NCI-H446 treated with DMSO at 0.1 percent for 48 hours (cell line): ENCODE measurements around the gene PLEKHA1.
A peak's percentile ranks its signal among the peaks of the same experiment; 100 is the strongest.

Source experiments
- DNase-seq: peaks from one replicate; lab custom pipeline; 2025; lab: John Stamatoyannopoulos, UW

PLEKHA1 gene

DNA sequence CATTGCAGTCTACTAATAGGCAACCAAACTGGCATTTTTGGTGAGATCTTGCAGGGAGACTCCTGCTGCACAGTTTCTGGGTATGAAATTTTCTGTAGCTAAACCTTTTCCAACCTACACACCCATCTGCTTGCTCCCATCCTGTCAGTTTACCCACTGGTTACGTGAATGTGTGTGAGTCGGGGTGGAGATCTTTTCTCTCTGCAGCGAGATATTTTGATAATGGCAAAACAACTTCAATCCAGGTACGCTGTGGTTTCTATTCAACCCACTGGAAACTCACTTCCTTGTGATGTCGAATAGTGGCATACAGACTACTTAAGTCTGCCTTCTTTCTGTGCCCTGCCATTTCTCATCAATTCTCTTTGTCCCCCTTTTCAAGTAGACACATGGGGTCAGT is 4.5 kb downstream of the PLEKHA1 start:
- DNase-seq: no peak

DNA sequence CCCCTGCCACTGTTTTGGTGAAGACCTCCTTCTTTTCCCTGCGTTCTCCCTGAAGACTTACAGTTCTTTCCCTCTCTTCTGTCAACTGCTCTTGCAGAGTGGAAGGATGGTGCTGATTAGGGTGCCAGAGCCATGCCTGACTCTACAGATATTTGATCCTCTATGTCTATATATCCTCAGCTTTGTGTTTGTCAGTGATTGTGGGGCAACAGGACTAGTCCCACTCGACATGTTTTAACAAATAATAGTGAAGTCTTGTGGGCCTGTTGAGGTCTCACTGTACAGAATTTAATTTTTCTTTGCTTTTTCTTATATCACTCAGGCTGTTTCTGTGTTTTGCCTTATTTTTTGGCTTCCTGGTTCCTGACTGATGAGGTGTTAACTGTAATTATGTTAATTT is 5.0 kb downstream of the PLEKHA1 start:
- no peak for DNase-seq

DNA sequence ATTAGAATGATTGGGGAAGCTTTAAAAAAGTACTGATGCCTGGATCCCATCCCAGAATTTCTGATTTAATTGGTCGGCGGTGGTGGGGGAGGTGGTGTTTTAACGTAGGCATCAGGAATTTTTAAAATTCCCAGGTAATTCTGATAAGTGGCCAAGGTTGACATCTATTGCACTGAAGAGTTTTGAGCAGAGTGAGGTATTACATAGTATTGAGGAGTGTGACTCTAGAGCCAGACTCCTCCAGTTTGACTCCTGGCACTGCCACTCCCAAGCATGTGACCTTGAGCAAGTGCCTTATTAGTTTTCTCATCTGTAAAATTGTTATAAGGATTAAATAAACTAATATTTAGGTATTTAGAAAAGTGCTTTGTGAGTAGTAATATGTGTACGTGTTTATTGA is 6.2 kb downstream of the PLEKHA1 start:
- no peak for DNase-seq

DNA sequence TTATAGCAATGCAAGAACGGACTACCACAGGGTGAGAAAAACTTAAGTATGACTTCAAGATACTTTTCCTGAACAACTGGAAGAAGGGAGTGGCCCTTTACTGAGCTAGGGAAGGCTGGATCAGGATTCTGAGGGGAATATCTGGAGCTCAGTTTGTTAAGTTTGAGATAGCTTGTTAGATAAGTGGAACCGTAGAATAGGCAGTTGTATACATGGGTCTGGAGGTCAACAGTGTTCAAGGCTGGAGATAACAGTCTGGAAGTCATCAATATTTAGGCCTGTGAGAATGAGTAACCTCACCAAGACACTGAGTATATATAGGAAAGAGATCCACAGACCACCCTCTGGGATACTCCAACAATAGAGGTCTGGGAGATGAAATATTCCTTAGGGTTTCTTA is 7.2 kb downstream of the PLEKHA1 start:
- DNase-seq: no peak

DNA sequence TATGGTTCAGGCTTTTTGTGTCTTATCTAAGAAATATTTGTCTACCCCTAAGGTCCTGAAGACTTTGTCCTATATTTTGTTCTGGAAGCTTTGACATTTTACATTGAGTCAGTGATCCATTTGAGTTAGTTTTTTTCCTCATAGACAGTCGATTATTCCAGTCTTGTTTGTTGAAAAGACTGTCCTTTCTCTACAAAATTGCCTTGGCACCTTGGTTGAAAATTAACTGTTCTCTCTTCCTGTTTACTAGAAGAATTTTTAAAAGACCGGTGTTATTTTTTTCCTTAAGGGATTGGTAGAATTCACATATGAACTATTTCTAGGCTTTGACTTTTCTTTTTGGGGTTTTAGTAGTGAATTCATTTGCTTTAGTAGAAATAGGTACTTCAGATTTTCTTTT is 12.0 kb downstream of the PLEKHA1 start:
- no peak for DNase-seq

DNA sequence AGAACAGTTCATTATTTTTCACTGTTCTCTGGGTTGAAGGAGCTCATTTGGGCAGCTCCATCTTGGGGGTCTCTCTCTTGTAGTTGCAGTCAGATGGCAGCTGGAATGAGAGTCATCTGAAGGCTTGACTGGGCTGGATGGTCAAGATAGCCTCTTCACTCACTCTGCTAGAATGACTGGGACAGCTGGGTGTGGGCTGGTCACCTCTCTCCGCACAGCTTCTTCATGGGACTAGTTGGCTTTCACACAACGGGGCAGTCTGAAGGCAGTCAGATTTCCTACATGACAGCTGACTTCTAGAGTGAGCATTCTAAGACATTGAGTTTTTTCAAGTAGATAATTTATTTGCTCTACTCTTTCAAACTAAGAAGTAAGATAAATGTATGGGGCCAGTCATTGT is 13.1 kb downstream of the PLEKHA1 start:
- no peak for DNase-seq

DNA sequence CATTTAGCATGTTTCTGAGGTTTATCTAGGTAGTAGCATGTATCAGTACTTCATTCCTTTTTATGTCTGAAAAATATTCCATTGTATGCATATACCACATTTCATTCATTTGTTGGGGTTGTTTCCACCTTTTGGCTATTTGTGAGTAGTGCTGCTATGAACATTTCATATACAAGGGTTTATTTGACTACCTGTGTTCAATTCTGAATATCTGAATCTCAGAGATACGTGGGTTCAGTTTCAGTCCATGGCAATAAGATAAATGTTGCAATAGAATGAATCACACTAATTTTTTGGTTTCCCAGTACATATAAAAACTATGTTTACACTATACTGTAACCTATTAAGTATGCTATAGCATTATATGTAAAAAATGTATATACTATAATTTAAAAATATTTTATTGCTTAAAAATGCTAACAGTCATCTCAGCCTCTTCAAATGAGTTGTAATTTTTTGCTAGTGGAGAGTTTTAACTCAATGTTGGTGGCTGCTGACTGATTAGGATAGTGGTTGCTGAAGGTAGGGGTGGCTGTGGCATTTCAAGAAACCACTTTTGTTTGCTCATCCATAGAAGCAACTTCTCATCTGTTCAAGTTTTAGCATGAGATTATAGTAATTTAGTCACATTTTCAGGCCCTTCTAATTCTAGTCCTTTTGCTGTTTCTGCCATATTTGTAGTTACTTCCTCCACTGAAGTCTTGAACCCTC is 13.9 kb downstream of the PLEKHA1 start:
- DNase-seq: no peak

DNA sequence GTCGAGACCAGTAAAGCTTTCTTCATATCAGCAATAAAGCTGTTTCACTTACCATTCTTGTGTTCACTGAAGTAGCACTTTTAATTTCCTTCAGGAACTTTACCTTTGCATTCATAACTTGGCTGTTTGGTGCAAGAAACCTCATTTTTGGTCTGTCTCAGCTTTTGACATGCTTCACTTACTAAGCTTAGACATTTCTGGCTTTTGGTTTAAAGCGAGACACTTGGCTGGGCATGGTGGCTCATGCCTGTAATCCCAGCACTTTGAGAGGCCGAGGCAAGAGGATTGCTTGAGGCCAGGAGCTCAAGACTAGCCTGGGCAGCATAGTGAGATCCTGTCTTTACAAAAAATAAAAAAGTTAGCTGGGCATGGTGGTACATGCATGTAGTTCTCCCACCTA is 15.8 kb downstream of the PLEKHA1 start:
- DNase-seq: no peak

DNA sequence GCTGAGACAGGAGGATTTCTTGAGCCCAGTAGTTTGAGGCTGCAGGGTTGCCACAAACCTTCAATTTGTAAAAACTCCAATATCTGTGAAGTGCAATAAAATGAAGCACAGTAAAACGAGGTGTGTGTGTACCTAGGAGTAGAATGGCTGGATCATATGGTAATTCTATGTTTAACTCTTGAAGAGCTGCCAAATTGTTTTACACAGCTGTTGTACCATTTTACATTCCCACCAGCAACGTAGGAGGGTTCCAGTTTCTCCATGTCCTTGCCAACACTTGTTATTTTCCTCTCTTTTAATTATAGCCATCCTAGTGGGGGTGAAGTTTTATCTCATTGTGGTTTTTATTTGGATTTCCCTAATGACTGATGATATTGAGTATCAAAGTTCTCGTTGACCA is 16.2 kb downstream of the PLEKHA1 start:
- no peak for DNase-seq

DNA sequence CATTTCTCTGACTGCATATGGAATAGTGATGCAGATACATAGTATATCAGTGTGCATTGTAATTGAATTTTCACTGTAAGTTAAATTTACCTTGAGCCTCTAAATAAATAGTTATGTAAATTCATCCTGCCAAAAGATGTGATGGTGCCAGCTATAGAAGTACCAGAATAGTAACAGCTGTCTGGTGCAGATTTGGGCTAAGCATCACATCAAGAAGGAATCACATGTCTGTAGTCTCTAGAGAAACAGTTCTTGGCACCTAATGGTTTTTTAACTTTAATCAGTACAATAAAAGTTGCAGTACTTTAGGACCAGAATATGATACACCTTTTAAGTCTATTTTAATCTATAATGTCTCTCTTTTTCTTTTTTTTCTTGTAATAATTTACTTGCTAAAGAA is 17.4 kb downstream of the PLEKHA1 start:
- peak; percentile 10 for DNase-seq

DNA sequence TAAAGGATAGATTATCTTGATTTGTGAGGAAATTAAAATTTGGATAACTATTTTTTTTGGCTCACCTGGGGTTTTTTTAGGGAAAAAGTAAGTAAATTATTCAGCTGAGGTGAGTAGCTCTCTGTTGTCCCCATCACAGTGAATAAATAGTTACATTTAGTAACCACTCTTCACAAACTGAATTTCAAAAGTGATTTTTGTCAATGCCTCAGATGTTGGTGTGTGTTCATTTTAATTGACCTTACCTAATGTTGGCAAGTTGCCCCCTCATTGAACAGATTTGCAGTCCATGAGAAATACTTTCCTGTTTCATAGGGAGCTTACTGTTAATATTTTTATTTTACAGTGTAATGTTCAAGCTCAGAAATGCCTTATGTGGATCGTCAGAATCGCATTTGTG is 18.3 kb downstream of the PLEKHA1 start:
- DNase-seq: no peak

DNA sequence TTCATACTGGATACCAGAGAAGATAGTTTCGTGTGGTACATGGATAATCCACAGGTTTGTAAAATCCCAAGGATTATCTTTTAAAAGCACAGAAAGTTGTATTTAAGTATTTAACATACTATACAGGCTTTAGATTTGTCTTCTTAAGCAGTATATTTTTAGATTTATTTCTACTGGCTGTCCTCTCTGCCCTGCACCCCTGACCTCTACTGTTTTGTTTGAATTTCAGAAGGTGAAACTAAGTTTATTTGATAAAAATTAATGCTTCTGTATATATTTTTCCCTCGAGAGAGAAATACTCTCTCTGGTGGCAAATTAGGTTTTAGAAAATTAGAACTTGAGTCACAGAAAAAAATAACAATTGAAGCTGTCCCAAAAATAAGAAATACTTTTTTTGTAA is 18.8 kb downstream of the PLEKHA1 start:
- no peak for DNase-seq

DNA sequence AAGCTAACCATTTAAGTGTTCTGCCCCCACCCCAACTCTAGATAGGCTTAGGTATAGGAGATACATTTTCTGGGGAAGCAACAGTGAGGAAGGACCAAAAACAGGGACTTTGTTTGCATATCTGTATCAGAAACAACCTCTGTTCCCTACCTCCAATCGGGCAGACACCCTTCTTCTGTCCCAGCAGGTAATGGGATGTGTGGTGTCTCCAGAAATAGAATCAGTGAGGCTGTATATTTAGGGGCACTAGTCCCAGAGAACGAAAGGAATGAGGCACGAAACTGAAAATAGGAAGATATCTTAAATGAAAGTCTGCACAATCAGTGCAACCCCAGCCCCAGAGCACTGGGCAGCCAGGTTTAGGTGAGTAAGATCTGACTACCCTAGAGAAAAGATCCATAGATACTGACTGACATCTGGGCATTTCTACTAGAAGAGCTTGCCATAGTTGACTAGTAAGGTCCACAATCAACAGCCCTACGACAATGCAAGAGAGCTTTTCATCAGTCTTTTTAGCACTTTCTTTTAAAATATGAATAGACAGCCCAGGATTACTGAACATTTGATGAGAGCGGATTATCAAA is 28.1 kb downstream of the PLEKHA1 start:
- no peak for DNase-seq

DNA sequence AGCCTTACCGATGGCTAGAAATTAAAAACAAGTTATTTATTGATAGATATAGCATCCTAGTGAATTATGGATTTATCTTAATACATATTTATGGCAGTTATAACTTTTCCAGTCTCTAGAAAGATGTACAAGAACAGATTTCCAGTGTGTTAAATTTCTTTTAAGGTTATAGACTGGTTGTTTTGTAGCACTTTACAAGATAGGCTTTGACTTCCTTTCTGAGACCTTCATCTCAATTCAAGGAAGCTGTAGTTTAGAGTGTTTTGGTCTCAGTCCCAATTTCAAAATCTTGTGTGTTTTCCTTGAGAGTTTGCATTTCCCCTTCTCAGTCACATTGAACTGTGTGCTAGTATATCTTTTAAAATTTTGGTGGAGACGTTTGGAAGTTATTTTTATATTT is 30.1 kb downstream of the PLEKHA1 start:
- DNase-seq: no peak

DNA sequence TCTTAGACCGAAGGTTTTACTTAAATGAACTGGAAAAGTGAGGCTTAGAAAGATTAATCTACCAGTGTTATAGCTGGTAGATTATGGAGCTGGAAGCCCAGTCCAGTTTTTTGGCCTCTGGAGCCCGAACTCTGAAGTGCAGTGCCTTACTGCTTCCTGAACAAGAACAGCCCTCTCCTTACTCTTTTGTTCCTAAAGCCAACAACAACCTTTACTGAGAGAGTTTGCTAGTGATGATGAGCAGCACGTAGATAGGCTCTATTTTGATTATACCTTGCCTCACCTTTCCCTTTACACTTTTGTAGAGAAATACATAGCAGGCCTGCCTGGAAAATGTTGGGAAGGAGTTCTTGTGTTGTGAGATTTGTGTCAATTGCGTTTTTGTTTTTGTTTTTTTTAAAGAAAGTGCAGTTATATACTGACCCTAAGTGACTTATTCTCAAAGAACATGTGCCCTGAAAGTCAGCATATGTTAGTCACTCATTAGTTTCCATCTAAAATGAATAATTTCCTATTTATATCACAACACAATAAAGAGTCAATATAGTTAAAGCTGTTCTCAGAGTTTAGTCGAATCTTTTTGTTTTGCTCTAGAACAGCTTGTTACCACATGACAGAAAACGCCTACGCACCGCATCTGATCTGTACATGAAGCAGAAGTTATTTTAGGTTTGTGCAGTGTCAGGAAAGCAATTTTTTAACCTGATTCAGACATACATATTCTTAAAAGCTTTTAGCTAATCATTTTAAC is 33.0 kb downstream of the PLEKHA1 start:
- DNase-seq: no peak

DNA sequence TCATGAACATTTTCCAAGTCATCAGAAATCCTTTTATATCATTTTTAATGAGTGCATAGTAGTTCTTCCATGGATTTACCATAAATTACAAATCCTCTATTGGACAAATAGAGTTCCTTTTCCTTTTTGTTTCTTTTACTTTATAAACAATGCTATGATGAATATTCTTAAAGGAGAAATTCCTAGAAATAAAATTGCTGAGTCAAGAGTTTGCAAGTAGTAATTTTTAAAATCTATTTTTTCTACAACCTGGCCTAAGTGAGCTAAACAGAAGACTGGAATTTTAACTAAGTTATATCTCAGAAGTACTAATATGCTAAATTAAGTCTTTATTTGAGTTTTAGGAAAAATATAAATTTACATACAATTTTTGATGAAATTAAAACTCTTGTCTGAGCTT is 38.8 kb downstream of the PLEKHA1 start:
- no peak for DNase-seq

DNA sequence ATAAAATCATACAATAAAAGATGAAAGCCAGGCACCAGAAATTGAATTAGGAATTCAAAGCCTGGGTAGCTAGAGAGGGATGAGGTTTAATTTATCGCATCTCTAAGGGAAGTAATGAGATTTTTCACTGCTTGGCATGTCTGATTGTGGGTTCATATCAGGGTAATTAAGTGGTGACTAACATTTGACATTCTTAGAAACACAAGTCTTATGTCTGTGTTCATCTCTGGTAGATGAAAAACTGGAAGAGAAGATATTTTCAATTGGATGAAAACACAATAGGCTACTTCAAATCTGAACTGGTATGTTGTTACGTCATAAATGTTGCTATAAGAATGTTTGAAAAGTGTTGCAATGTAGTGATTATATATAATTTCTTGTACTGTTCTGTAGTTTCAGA is 43.2 kb downstream of the PLEKHA1 start:
- DNase-seq: no peak

DNA sequence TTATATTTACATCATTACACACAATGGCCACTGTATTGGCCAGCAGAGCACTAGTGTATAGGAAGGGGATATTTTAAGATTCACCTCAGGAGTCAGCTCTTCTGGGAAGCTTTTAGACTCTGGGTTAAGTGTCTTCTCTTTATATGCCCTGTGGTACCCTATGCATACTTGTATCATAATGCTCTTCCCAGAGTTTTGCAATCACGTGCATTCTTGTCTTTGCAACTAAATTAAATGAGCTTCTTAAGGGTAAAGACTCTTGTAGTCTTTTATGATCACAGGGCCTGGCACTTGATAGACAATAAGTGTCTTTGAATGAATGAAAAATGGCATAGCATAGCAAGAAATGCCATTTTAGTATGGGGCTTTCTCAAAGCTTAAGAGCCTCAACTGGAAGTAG is 44.5 kb downstream of the PLEKHA1 start:
- no peak for DNase-seq

DNA sequence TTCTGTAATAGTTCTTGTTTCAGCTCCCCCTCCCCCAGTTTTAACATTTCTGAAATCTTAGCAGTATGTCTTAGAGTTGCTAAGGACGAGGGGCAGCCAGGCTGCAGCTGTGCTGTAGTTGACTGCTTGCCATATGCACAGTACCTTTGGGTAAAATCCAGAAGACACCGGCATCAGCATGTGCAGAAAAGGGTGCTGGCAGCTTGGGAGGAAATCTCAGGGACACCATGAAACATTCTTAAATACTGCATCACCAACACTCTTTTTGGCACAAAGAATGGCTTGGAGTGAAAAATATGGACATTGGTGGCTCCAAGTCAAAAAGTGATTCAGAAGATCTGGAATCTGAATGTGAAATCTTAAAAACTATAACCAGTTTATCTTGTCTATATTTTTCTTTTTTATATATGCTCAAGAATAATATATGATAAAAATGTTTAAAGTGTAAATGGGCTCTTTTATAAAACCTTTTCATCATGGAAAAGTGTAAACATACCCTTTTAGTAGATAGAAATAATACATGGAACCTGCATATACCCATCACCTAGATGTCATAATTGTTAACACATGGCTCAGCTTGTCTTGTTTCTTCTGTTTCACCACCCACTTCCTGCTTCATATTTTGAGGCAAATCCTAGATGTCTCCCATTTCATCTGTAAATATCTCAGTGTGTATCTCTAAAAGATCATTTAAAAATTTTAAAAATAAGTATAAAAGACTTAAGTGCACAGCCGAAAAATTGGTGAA is 45.5 kb downstream of the PLEKHA1 start:
- peak; percentile 5 for DNase-seq

DNA sequence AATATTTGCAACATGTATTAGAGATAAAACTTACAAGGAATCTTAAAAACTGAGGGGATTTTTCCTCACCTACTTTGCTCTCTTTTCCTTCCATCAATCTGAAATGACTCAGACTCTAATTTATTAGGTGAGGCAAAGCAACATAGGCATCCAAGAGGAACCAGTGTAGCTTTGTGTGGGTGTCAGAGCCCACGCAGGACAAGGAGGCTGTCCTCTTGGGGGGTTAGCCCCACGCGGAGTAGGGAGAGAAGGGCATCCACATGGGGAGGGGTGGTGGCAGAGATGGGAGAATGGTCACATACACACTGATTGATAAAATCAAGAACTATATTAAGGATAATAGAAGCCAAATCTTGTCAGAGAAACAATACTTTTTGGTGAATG is 46.1 kb downstream of the PLEKHA1 start:
- DNase-seq: no peak

DNA sequence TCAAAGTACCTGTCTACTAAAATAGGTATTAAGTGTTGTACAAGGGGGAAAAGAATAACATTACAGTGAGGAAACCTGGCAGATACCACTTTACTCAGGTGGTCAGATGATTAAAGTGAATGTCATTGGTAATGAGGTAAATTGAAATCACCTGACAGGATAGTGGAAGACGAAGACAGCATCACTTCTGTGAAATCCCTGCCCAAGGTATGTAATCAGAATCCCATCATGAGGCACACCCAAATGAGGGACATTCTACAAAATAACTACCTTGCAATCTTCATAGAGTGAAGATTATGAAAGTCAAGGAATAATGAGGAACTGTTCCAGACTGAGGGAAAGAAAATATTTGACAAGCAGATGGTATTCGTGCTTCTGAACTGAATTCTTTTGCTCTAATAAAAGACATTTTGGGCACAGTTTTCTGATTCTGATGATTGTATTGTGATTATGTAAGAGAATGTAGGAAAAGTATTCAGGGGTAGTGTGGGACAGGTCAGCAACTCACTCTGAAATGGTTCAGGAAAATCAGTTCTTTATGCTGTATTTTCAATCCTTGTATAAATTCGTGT is 46.6 kb downstream of the PLEKHA1 start:
- DNase-seq: no peak

DNA sequence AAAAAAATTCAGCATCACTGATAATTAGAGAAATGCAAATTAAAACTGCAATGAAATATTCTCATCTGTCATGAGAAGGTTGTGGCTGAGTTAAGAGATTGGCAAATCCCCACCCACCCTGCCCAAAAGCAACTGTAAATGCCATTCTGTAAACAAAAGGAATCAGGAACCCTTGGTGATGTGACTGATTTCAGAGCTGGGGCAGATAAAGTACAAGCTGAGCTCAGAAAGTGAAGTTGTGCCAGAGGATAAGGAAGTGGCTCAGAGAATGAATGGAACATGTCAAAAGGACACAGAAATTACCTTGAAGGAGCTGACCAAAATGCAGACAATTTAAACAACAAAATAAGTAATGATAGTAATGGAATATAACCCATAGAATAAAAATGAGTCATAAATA is 47.2 kb downstream of the PLEKHA1 start:
- no peak for DNase-seq
